SK-N-SH treated with all-trans-retinoic acid at 6 μM for 48 hours (cell line): ENCODE measurements around the gene FAM222B.

Experiments used
- ATAC-seq: fragments of 200-7000 bp; cut with Tn5 transposase; 3 replicates; pipeline ENCODE4 v1.9.1; 2020; ENCODE audit warnings: mild to moderate bottlenecking, moderate library complexity
- ARNTL ChIP-seq: fragments of 450-650 bp; formaldehyde crosslinking; IDR thresholded peaks from 2 replicates; pipeline ENCODE4 v1.5.0; 2020; ENCODE audit warnings: low read depth, mild to moderate bottlenecking, moderate library complexity, borderline replicate concordance
- BACH2 ChIP-seq: fragments of 250-450 bp; sonication (Bioruptor Pico); IDR thresholded peaks from 2 replicates; pipeline ENCODE4 v1.9.0; 2021; ENCODE audit warnings: mild to moderate bottlenecking, borderline replicate concordance
- CREB5 ChIP-seq: fragments of 250-450 bp; sonication (Bioruptor Pico); IDR thresholded peaks from 2 replicates; pipeline ENCODE4 v1.5.1; 2020; ENCODE audit warnings: low read depth, mild to moderate bottlenecking, moderate library complexity
- CSDC2 ChIP-seq: fragments of 250-450 bp; sonication (Bioruptor Pico); IDR thresholded peaks from 2 replicates; pipeline ENCODE4 v1.5.0; 2020; ENCODE audit warnings: mild to moderate bottlenecking, moderate library complexity
- CSRNP3 ChIP-seq: fragments of 250-450 bp; sonication (Bioruptor Pico); IDR thresholded peaks from 2 replicates; pipeline ENCODE4 v1.5.1; 2021; ENCODE audit warnings: mild to moderate bottlenecking, moderate library complexity
- ESRRG ChIP-seq: fragments of 250-450 bp; sonication (Bioruptor Pico); IDR thresholded peaks from 2 replicates; pipeline ENCODE4 v1.6.1; 2021; ENCODE audit warnings: mild to moderate bottlenecking
- GLIS3 ChIP-seq: fragments of 250-450 bp; sonication (Bioruptor Pico); IDR thresholded peaks from 2 replicates; pipeline ENCODE4 v1.5.0; 2020; ENCODE audit warnings: mild to moderate bottlenecking, moderate library complexity
- ISL1 ChIP-seq: fragments of 250-450 bp; sonication (Bioruptor Pico); IDR thresholded peaks from 2 replicates; pipeline ENCODE4 v2.1.2; 2022; ENCODE audit warnings: mild to moderate bottlenecking, moderate library complexity
- OSR1 ChIP-seq: fragments of 250-450 bp; sonication (Bioruptor Pico); IDR thresholded peaks from 2 replicates; pipeline ENCODE4 v1.8.0; 2022; ENCODE audit warnings: moderate library complexity, mild to moderate bottlenecking, inconsistent platforms
- PATZ1 ChIP-seq: fragments of 250-450 bp; sonication (Bioruptor Pico); IDR thresholded peaks from 2 replicates; pipeline ENCODE4 v1.8.0; 2020; ENCODE audit warnings: mild to moderate bottlenecking, moderate library complexity, borderline replicate concordance
- POU6F1 ChIP-seq: fragments of 250-450 bp; sonication (Bioruptor Pico); IDR thresholded peaks from 2 replicates; pipeline ENCODE4 v1.8.0; 2021; ENCODE audit warnings: low read depth, mild to moderate bottlenecking, moderate library complexity, borderline replicate concordance
- RARB ChIP-seq: fragments of 250-450 bp; sonication (Bioruptor Pico); IDR thresholded peaks from 2 replicates; pipeline ENCODE4 v1.8.0; 2021; ENCODE audit warnings: mild to moderate bottlenecking, moderate library complexity
- TCF4 ChIP-seq: fragments of 250-450 bp; sonication (Bioruptor Pico); IDR thresholded peaks from 2 replicates; pipeline ENCODE4 v1.8.0; 2021; ENCODE audit warnings: mild to moderate bottlenecking, moderate library complexity, borderline replicate concordance
- TSHZ2 ChIP-seq: fragments of 250-450 bp; sonication (Bioruptor Pico); IDR thresholded peaks from 2 replicates; pipeline ENCODE4 v1.5.0; 2020; ENCODE audit warnings: mild to moderate bottlenecking, moderate library complexity
- ZC3H10 ChIP-seq: fragments of 250-450 bp; sonication (Bioruptor Pico); IDR thresholded peaks from 2 replicates; pipeline ENCODE4 v1.5.1; 2021; ENCODE audit warnings: mild to moderate bottlenecking, moderate library complexity
- ZFP3 ChIP-seq: fragments of 250-450 bp; sonication (Bioruptor Pico); IDR thresholded peaks from 2 replicates; pipeline ENCODE4 v1.5.0; 2020; ENCODE audit warnings: mild to moderate bottlenecking, moderate library complexity
- ZNF565 ChIP-seq: fragments of 450-650 bp; formaldehyde crosslinking; conservative IDR thresholded peaks from 2 replicates; pipeline ENCODE4 v1.5.0; 2020; ENCODE audit warnings: low read depth, mild to moderate bottlenecking, moderate library complexity
- ZNF70 ChIP-seq: fragments of 450-650 bp; formaldehyde crosslinking; IDR thresholded peaks from 2 replicates; pipeline ENCODE4 v1.5.0; 2020; ENCODE audit warnings: mild to moderate bottlenecking, moderate library complexity
- ZNF8 ChIP-seq: fragments of 450-650 bp; formaldehyde crosslinking; IDR thresholded peaks from 2 replicates; pipeline ENCODE4 v1.5.0; 2020; ENCODE audit warnings: mild to moderate bottlenecking, moderate library complexity

The FAM222B gene

GRCh38 chr17:28720247-28720996 is 122.2 kb downstream of the FAM222B start:
- TF ChIP-seq ZNF8 (CRISPR knock-in tag) (no peak), ARNTL (CRISPR knock-in tag) (no peak), ZNF565 (no peak), BACH2 (CRISPR knock-in tag) (no peak)
- TF ChIP-seq, all 23 proteins: peak for 0
- no peak for ATAC-seq

GRCh38 chr17:28719021-28719433 is 123.6 kb downstream of the FAM222B start:
- ATAC-seq = no peak

More at GRCh38 chr17:28719021-28719433, 123.6 kb downstream of the FAM222B start:
- TF ChIP-seq CSRNP3 (CRISPR knock-in tag) (no peak), PATZ1 (no peak), ZNF70 (CRISPR knock-in tag) (no peak), ZNF8 (CRISPR knock-in tag) (no peak), ARNTL (CRISPR knock-in tag) (no peak), TCF4 (CRISPR knock-in tag) (no peak), CSDC2 (CRISPR knock-in tag) (no peak), GLIS3 (CRISPR knock-in tag) (no peak), POU6F1 (CRISPR knock-in tag) (no peak), ZNF565 (no peak), RARB (CRISPR knock-in tag) (no peak), BACH2 (CRISPR knock-in tag) (no peak), ISL1 (CRISPR knock-in tag) (no peak), ZFP3 (CRISPR knock-in tag) (no peak), CREB5 (no peak), ZC3H10 (CRISPR knock-in tag) (no peak), OSR1 (CRISPR knock-in tag) (no peak), ESRRG (CRISPR knock-in tag) (no peak), TSHZ2 (CRISPR knock-in tag) (no peak)
- TF ChIP-seq, all 23 proteins: peak for 0
